HCEC 1CT (cell line): ENCODE results near the gene SLC33A1.
A peak's percentile ranks its signal among the peaks of the same experiment; 100 is the strongest.
"Not testable (repeated sequence)": the region's sequence is repeated elsewhere in the genome, so short reads cannot be mapped to it uniquely, and the experiment has no call there.

ENCODE experiments used
- DNase-seq: peaks from one replicate; pipeline ENCODE4 v3.0.0-alpha.2; 2017

Gene SLC33A1

GRCh38 chr3:155861476-155862183 lies 7.4 kb upstream of the SLC33A1 start:
- DNase-seq, result no peak

DNA sequence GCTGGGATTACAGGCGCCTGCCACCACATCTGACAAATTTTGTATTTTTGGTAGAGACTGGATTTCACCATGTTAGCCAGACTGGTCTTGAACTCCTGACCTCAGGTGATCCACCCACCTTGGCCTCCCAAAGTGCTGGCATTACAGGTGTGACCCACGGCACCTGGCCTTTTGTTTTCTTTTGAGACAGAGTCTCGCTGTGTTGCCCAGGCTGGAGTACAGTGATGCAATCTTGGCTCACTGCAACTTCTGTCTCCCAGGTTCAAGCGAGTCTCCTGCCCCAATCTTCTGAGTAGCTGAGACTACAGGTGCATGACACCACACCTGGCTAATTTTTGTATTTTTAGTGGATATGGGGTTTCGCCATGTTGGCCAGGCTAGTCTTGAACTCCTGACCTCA lies 6.2 kb upstream of the SLC33A1 start:
- not testable (repeated sequence) for DNase-seq

DNA sequence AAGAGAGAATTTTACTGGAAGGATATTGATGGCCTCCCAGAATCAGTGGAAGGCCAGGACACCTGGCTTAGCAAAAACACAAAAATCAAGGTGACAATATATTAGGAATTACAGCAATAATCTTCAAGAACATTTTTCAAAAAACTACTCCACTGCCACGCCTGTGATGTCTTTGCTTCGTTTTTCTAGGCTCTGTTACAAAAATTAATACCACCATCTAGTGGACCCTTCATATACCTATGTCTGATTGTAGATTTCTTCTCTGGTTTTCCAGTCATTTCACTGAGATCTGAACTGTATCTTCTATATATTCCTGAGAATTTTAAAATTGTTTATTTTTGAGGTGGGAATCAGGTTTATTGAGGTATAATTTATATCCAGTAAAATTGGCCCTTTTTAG lies 5.6 kb upstream of the SLC33A1 start:
- DNase-seq, result peak; percentile 44

GRCh38 chr3:155853214-155854140 lies 750 bp downstream of the SLC33A1 start:
- peak; percentile 16 for DNase-seq

- DNase-seq, result no peak
Observed at GRCh38 chr3:155852341-155852740, 1.9 kb downstream of the SLC33A1 start.

GRCh38 chr3:155849404-155849803 lies 4.8 kb downstream of the SLC33A1 start:
- not testable (repeated sequence) for DNase-seq

DNA sequence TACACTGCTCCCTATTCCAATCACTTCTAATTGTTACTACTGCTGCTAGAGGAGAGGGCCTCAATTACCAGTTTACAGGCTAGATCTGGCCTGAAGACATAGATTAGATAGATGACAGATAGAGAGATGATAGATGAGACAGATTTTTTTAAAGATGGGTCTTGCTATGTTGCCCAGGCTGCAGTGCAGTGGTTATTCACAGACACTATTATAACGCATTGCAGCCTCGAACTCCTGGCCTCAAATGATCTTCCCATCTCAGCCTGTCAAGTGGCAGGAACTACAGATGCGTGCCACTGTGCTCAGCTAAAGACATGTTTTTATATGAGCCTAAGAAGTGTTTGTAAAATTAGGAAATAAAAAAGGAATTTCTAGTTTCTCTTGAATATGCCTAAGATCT lies 6.2 kb downstream of the SLC33A1 start:
- DNase-seq, result no peak

DNA sequence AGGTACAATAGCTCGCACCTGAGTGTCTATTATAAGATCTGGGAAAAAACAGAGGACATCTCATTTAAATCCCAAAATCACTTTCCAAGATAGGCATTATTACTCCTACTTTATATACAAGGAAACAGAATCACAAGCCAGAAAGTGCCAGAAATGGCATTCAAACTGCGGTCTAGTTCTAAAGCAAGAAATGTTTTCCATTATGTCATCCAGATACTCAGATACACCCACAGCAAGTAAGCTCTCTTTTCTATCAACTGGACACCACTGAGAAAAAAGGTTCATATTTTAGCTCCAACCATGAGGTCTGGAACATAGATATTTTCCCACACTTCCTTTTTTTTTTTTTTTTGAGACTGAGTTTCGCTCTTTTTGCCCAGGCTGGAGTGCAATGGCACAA lies 8.1 kb downstream of the SLC33A1 start:
- DNase-seq, result no peak

DNA sequence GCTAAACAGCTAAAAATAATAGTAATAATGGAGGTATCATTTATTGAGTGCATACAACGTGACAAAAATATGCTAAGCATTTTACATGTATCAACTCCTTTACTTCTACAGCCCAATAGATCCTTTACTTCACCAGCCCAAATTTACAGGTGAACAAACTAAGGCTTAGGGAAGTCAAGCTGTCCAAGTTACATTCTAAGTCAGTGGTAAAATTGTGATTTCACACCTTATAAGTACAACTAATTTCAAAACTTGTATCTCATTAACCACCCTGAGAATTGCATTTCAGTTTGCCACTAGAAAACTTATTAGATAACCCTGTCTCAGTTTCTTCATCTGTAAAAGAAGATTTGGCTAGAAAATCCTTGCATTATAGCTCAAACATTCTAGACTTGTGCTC lies 10.7 kb downstream of the SLC33A1 start:
- no peak for DNase-seq

DNA sequence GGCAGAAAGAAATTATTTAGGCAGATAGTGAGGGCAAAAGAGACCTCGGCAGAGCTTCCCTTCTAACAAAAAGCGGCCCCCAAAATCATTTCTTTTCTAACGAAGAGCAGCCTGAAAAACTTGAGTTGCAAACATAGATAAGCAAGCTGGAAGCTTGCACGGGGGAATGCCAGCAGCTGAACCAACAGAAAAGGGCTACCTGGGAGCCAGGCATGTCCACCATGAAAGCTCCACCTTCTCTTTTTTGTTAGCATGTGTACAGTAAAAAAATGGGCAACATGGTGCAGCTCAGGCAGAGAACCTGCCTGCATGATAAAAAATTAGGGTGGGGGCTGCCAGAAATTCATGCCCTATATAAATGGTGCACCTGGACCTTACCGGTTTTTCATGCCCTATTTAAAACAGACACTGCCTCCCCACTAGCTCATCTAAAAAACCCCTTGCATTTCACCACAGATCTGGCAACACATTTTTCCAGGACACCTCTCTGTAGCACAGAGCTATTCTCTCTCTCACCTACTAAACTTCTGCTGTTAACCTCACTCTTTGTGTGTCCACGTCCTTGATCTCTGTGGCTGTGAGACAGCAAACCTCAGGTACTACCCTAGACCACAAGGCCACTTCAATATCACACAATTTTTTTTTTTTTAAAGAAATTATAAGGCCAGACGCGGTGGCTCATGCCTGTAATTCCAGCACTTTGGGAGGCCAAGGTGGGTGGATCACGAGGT lies 18.7 kb downstream of the SLC33A1 start:
- no peak for DNase-seq

- not testable (repeated sequence) for DNase-seq
Observed at GRCh38 chr3:155828490-155829098, 25.6 kb downstream of the SLC33A1 start.

GRCh38 chr3:155815030-155815545 lies 39.1 kb downstream of the SLC33A1 start:
- no peak for DNase-seq

- DNase-seq, result not testable (repeated sequence)
Observed at GRCh38 chr3:155813224-155813623, 41.0 kb downstream of the SLC33A1 start.

DNA sequence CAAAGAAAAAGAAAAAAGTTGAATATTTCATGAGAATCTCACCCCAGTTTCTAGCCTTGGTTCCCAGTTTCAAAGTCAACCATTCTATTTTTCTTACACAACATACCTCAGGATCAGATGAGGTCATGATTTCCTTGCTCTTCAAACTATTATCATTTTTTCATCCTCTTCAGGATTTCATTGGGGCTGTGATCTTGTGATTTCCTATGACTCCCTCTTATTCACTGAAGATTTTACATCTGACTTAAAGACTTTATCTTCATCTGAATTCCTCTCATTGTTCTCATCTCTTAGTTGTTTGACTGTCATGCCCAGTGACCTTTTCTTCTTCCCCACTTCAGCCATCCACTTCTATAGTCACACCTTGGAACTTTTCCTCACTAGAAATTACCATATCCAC lies 45.0 kb downstream of the SLC33A1 start:
- no peak for DNase-seq

DNA sequence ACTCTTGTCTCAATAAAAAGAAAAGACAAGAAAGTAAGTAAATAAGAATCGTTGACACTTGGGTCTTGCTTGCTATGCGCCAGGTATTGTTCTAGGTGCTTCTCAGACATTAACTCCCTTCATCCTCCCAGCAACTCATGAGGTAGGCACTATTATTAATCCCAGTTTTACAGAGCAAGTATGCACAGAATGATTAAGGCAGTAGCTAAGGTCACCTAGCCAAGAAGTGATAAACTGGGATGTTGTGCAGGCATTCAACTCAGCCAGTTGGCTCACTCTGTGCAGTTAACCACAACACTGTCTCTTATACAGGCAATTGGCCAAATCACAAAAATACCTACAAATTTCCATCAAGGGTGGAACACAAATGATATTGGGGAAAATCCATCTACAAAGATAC lies 46.4 kb downstream of the SLC33A1 start:
- DNase-seq, result no peak

DNA sequence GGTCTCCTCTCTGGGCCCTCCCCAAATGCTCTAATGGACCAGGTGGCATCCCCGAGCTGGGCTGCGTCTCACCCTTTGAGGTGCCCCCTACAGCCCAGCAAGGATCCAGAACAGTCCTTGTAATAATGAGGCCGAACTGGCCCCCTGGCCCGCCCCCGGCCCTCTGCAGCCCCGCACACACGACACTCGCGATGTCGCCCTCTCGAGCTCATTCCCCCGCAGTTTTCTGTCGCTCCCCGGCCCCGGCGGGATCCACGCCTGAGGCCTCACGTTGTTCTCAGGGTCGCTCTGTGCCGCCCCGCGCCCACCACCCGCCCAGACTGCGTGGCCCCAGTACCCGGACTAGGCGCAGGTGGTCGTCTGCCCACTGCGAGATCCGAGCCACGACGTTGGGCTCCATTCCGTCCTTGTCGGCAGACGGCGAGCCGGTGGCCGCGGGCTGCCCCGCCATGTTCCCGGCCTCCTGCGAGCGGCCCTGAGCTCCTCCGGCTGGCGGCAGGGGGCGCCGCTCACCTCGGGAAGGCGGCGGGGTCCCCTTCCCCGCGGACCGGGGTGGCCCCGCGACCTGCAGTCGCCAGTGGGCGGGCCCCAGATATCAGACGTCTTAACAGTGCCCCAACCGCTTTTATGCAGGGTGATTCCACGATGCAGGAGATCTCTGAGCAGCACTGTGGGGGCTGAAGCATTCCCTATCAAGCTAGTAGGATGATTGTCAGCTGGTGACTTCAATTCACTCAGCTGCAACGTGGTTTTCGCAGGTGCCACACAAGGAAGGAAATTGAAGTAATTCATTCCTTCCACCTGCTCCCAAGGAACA lies 48.2 kb downstream of the SLC33A1 start, which contains the start of gene C3orf33:
TSS of gene C3orf33 (minus strand) at position 477 of the 817 bp plus-strand sequence. CDS start at position 451, 26 bp downstream.
- DNase-seq, result peak; percentile 65

GRCh38 chr3:155805204-155805801 lies 48.9 kb downstream of the SLC33A1 start:
- DNase-seq, result no peak

DNA sequence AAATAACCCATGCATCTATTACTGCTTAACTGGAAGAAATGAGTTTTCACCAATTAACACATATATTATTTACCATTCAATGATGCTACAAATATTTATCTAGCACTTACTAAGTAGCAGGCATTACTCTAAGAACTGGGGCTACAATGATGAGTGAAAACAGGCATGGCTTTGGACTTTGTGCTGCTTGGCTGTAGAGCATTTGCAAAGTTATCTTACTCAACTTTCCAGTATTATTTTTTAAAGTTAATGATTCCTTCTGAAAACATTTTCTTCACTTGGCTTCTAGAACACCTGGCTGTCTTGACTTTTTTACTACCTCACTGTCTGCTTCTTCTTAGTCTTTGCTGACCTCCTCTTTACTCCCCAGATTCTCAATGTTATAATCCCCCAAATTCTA lies 49.9 kb downstream of the SLC33A1 start:
- no peak for DNase-seq

- no peak for DNase-seq
Observed at GRCh38 chr3:155792532-155792931, 61.7 kb downstream of the SLC33A1 start.

GRCh38 chr3:155791190-155791589 lies 63.0 kb downstream of the SLC33A1 start:
- DNase-seq, result peak; percentile 22

DNA sequence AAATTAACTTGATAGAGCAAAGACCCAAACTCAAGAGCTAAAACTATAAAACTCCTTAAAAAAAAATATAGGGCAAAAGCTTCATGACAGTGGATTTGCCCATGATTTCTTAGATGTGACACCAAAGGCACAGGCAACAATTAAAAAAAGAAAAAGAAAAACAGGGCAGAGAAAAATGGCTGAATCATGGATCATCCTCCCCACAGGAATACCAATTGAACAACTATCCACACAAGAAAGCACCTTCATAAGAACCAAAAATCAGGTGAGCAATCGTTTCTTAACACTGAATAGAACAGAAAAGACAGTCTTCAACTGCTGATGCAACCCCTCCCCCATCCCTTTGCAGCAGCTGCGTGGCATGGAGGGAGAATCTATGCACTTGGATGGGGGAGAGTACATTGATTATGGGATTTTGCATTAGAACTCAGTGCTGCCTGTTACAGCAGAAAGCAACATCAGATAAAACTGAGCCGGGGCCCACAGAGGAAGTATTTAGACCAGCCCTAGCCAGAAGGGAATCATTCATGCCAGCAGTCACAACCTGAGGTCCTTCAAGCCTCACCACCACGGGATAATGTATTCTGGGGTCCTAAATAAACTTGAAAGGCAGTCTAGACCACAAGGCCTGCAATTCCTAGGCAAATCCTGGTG lies 63.8 kb downstream of the SLC33A1 start:
- DNase-seq, result no peak
